GM21723 (cell line): ENCODE measurements around the gene RRAS.

Source experiments
- ATAC-seq: cut with Tn5 transposase; IDR thresholded peaks from one replicate; pipeline ENCODE4 v1.9.1; 2021; ENCODE audit warnings: mild to moderate bottlenecking, moderate library complexity; ENCODE audit not compliant: unreplicated experiment

The RRAS gene

DNA sequence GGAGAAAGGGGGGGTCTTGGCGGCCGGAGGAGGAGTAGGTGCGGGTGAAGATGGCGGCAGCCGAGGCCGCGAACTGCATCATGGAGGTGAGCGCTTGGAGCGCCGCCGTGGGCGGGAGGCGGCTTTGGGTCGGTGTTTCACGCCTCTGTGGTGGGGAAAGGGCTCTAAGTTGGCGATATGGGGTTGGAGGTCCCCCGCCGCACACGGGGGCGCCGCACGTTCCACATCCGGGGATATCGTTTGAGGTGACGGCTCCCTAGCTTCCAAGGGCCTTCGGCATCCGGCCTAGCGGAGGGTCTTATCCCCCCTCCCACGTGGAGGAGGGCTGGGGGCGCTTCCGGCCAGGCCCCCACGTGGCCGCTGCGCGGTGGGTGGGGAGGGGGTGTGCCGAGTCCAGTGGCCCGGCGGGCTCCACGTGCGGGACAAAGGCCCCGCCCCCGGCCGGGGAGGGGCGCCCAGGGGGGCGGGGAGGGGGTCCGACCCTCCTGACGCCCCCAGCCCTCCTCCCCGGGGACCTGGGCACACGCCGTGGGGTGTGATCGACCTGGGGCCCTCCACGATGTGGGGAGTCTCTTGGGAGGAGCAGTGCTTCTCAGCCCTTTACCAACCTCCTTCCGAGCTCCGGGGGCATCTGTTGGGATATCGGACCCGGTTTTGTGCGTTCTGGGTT lies 37.4 kb upstream of the RRAS start, which contains the start of gene PRMT1:
PRMT1 (plus strand) TSS at position 41 of the 670 bp plus-strand sequence; CDS start at position 51, 10 bp downstream.
- no peak for ATAC-seq

GRCh38 chr19:49676784-49677230 lies 36.9 kb upstream of the RRAS start:
- ATAC-seq = peak; percentile 59

- ATAC-seq = peak; percentile 33
Measured at GRCh38 chr19:49676136-49676783, 36.3 kb upstream of the RRAS start.

GRCh38 chr19:49672131-49672919 lies 32.4 kb upstream of the RRAS start:
- no peak for ATAC-seq

DNA sequence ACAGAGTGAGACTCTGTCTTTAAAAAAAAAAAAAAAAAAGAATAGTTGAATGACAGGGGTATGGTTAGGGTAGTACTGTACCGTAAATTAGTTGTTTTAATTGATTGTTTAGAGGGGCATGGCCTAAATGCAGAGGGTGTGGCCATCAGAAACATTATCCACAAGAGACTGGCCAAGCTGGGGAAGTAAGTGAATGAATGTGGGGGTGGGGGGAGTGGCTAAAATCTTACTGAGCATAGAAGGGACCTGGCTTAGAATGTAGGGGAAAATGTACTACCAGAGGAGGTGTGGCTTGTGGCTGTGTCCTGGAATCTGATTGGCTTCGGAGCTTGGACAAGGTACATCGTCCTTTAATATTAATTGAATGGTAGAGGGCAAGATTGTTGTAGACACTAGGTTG lies 29.6 kb upstream of the RRAS start:
- ATAC-seq = no peak

GRCh38 chr19:49667473-49667872 lies 27.5 kb upstream of the RRAS start:
- no peak for ATAC-seq

DNA sequence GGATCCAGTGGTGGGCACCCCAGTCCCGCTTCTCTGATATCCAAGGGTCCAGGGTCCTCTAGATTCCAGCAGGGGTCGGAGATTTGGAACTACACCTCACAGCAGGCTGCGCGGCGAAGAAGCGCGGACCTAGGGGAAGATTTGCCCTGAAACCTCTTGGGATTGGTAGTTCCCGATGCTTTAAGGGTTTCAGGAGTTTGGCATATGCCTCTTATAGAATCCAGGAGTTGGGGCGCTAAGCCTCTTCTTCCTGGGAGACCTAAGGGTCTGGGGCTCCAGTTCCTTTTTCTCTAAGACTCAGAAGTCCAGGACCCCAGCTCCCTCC lies 26.1 kb upstream of the RRAS start:
- peak; percentile 2 for ATAC-seq

- peak; percentile 69 for ATAC-seq
Measured at GRCh38 chr19:49665351-49666119, 25.6 kb upstream of the RRAS start, which contains the start of the genes BCL2L12 and IRF3. Gene BCL2L12, plus strand, starts transcription at chr19:49665933. Its CDS starts 760 bp downstream, at chr19:49666693. Gene IRF3, minus strand, starts transcription at chr19:49665857. Its CDS starts 1,019 bp downstream, at chr19:49664838.

GRCh38 chr19:49665036-49665350 lies 25.1 kb upstream of the RRAS start:
- ATAC-seq = no peak

DNA sequence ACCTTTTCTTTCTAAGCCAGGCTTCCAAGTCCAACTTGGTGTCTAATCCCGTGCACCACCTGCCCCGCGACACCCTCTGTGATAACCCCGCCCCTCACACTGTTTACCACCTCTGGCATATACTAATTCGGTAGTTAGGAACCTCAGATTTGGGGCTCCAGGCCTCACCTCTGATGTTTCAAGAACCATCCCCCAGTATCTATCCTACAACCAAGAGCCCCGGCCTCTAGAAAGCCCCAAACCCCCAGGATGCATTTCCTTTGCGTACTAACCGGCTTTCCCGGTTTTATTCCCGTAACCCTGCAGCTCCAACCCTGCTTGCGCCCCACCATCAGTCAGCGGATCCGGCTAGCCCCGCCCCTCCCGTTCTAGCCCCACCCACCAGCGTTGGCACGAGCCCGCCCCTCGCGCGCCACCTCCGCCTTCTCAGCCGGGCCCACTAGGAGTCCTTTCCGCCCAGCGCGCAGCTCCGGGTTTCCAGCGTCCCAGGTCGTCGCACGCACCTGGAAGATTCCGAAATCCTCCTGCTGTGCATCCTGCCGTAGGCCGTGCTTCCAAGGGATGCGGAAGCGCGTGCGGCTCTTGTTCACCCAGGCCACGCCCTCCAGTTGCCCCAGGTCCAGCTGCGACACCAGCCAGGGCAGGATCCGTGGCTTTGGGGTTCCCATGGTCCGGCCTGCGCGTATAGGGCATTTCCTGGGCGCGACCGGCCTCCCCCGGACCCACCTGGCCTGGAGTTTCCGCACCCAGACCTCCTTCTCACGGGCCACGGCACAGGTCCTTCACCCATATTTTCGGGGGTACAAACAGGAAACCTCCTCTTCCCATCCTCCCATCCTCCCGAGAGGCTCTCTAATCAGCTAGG lies 24.5 kb upstream of the RRAS start:
- peak; percentile 38 for ATAC-seq

- ATAC-seq = no peak
Measured at GRCh38 chr19:49663224-49663623, 23.3 kb upstream of the RRAS start.

DNA sequence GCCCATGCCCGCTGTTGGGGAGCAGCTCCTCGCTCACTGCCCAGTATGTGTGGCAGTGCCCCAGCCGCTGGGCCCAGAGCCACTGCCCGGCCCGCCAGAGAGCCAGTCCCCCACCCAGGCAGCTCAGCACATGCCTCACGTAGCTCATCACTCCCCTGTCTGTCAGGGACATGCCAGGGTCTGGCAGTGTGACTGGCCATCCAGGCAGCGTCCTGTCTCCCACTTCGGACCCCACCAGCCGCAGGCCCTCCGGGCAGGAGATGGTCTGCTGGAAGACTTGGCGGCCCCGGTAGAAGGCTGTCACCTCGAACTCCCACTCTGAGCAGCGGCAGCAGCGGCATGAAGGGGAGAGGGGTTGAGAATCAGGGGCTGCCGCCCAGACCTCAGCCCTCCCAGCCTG lies 22.1 kb upstream of the RRAS start:
- ATAC-seq = no peak

- no peak for ATAC-seq
Measured at GRCh38 chr19:49660338-49660961, 20.5 kb upstream of the RRAS start.

GRCh38 chr19:49658566-49659442 lies 18.9 kb upstream of the RRAS start:
- ATAC-seq = no peak

DNA sequence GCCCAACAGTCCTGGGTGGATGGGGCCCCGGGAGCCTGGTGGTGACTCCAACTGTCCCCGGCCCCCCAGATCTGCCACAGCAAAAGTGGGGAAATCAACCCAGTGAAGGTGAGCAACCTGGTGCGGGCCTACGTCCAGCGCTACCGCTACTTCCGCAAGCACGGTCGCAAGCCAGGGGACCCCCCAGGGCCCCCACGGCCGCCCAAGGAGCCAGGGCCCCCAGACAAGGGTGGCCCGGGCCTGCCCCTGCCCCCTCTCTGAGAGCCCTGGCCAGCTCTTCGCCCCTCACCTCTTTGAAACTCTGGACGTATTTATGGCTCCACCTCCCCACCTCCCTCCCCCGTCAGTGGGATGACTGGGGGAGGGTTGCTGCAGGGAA lies 18.2 kb upstream of the RRAS start:
- ATAC-seq = no peak

- no peak for ATAC-seq
Measured at GRCh38 chr19:49657493-49658138, 17.7 kb upstream of the RRAS start.

- no peak for ATAC-seq
Measured at GRCh38 chr19:49656456-49657109, 16.6 kb upstream of the RRAS start.
